ENCODE results near the gene MCTP1.

- no peak for TF ChIP-seq EGR1 (IDR thresholded peaks at IDR 0.05)
- no peak for TF ChIP-seq FOXM1 (IDR thresholded peaks at IDR 0.05; ENCODE audit: borderline replicate concordance, low read depth)
- TF ChIP-seq MAX (IDR thresholded peaks at IDR 0.05), result no peak
- TF ChIP-seq CEBPB (IDR thresholded peaks at IDR 0.05), result no peak
- no peak for TF ChIP-seq ZBTB7A (IDR thresholded peaks at IDR 0.05; ENCODE audit: low read depth)
Observed at GRCh38 chr5:94749042-94749441, 535.9 kb downstream of the MCTP1 start.
